ENCODE data around the gene TSSC4. TPM values are rescaled to one million over a fixed set of nuclear protein-coding genes. Genes with fewer than 3 reads are reported as not detected.

Gene TSSC4
- polyA plus RNA-seq, 1 donor = 28.0 TPM

- no CpG with 5 or more reads among the region's 6 CpGs for WGBS (ENCODE audit: insufficient coverage, low lambda C conversion rate)
- DNase-seq = no peak
- H3K27ac ChIP-seq (ENCODE audit: low read length) = no peak overlapping the region
- H3K36me3 ChIP-seq (ENCODE audit: control insufficient read depth, insufficient read depth, low read length) = no peaks in the 10 kb centered on the region
- no peak overlapping the region for H3K4me3 ChIP-seq (ENCODE audit: low read length)
- H3K4me1 ChIP-seq (ENCODE audit: control insufficient read depth, insufficient read depth, low read length) = peaks cover 3% of the 10 kb centered on the region
- H3K27me3 ChIP-seq (ENCODE audit: control insufficient read depth, insufficient read depth, low read length) = peaks cover 32% of the 10 kb centered on the region
- no peaks in the 10 kb centered on the region for H3K9me3 ChIP-seq (ENCODE audit: control insufficient read depth, low read depth, low read length)
These were observed 11.8 kb downstream of the TSSC4 start for GRCh38 chr11:2412323-2412722.

GRCh38 chr11:2413742-2414579, 13.4 kb downstream of the TSSC4 start:
- no peaks in the 10 kb centered on the region for H3K36me3 ChIP-seq (ENCODE audit: control insufficient read depth, insufficient read depth, low read length)
- no peak overlapping the region for H3K27ac ChIP-seq (ENCODE audit: low read length)
- no peaks in the 10 kb centered on the region for H3K4me1 ChIP-seq (ENCODE audit: control insufficient read depth, insufficient read depth, low read length)
- no CpG with 5 or more reads among the region's 43 CpGs for WGBS (ENCODE audit: insufficient coverage, low lambda C conversion rate)
- H3K9me3 ChIP-seq (ENCODE audit: control insufficient read depth, low read depth, low read length) = no peaks in the 10 kb centered on the region
- peaks cover 21% of the 10 kb centered on the region for H3K27me3 ChIP-seq (ENCODE audit: control insufficient read depth, insufficient read depth, low read length)
- DNase-seq = no peak
- H3K4me3 ChIP-seq (ENCODE audit: low read length) = no peak overlapping the region

GRCh38 chr11:2414616-2415015, 14.1 kb downstream of the TSSC4 start:
- DNase-seq = no peak
- H3K4me1 ChIP-seq (ENCODE audit: control insufficient read depth, insufficient read depth, low read length) = no peaks in the 10 kb centered on the region
- WGBS (ENCODE audit: insufficient coverage, low lambda C conversion rate) = no CpG with 5 or more reads among the region's 35 CpGs
- peaks cover 15% of the 10 kb centered on the region for H3K27me3 ChIP-seq (ENCODE audit: control insufficient read depth, insufficient read depth, low read length)
- no peak overlapping the region for H3K27ac ChIP-seq (ENCODE audit: low read length)
- no peaks in the 10 kb centered on the region for H3K36me3 ChIP-seq (ENCODE audit: control insufficient read depth, insufficient read depth, low read length)
- no peak overlapping the region for H3K4me3 ChIP-seq (ENCODE audit: low read length)
- no peaks in the 10 kb centered on the region for H3K9me3 ChIP-seq (ENCODE audit: control insufficient read depth, low read depth, low read length)

- Histone ChIP-seq H3K36me3 (ENCODE audit: control insufficient read depth, insufficient read depth, low read length) (no peaks in the 10 kb centered on the region), H3K9me3 (ENCODE audit: control insufficient read depth, low read depth, low read length) (no peaks in the 10 kb centered on the region), H3K4me3 (ENCODE audit: low read length) (no peak overlapping the region), H3K27me3 (ENCODE audit: control insufficient read depth, insufficient read depth, low read length) (peaks cover 9% of the 10 kb centered on the region), H3K4me1 (ENCODE audit: control insufficient read depth, insufficient read depth, low read length) (no peaks in the 10 kb centered on the region), H3K27ac (ENCODE audit: low read length) (no peak overlapping the region)
- WGBS (ENCODE audit: insufficient coverage, low lambda C conversion rate) = no CpG with 5 or more reads among the region's 28 CpGs
- DNase-seq = no peak
These were observed 14.6 kb downstream of the TSSC4 start for GRCh38 chr11:2415171-2415570.

GRCh38 chr11:2415601-2416380, 15.2 kb downstream of the TSSC4 start:
- no peak for DNase-seq
- Histone ChIP-seq H3K27me3 (ENCODE audit: control insufficient read depth, insufficient read depth, low read length) (peaks cover 3% of the 10 kb centered on the region), H3K9me3 (ENCODE audit: control insufficient read depth, low read depth, low read length) (no peaks in the 10 kb centered on the region), H3K27ac (ENCODE audit: low read length) (no peak overlapping the region), H3K4me3 (ENCODE audit: low read length) (no peak overlapping the region), H3K4me1 (ENCODE audit: control insufficient read depth, insufficient read depth, low read length) (peaks cover 6% of the 10 kb centered on the region), H3K36me3 (ENCODE audit: control insufficient read depth, insufficient read depth, low read length) (no peaks in the 10 kb centered on the region)
- no CpG with 5 or more reads among the region's 34 CpGs for whole genome bisulfite sequencing (ENCODE audit: insufficient coverage, low lambda C conversion rate)

GRCh38 chr11:2416765-2417164, 16.2 kb downstream of the TSSC4 start:
- H3K36me3 ChIP-seq (ENCODE audit: control insufficient read depth, insufficient read depth, low read length) = no peaks in the 10 kb centered on the region
- no peak overlapping the region for H3K4me3 ChIP-seq (ENCODE audit: low read length)
- no CpG with 5 or more reads among the region's 18 CpGs for WGBS (ENCODE audit: insufficient coverage, low lambda C conversion rate)
- no peak for DNase-seq
- no peaks in the 10 kb centered on the region for H3K9me3 ChIP-seq (ENCODE audit: control insufficient read depth, low read depth, low read length)
- H3K4me1 ChIP-seq (ENCODE audit: control insufficient read depth, insufficient read depth, low read length) = peaks cover 7% of the 10 kb centered on the region
- no peak overlapping the region for H3K27ac ChIP-seq (ENCODE audit: low read length)
- no peaks in the 10 kb centered on the region for H3K27me3 ChIP-seq (ENCODE audit: control insufficient read depth, insufficient read depth, low read length)

- H3K36me3 ChIP-seq (ENCODE audit: control insufficient read depth, insufficient read depth, low read length) = no peaks in the 10 kb centered on the region
- no peaks in the 10 kb centered on the region for H3K27me3 ChIP-seq (ENCODE audit: control insufficient read depth, insufficient read depth, low read length)
- no peak overlapping the region for H3K4me3 ChIP-seq (ENCODE audit: low read length)
- peaks cover 7% of the 10 kb centered on the region for H3K4me1 ChIP-seq (ENCODE audit: control insufficient read depth, insufficient read depth, low read length)
- WGBS (ENCODE audit: insufficient coverage, low lambda C conversion rate) = no CpG with 5 or more reads among the region's 30 CpGs
- DNase-seq = no peak
- no peak overlapping the region for H3K27ac ChIP-seq (ENCODE audit: low read length)
- no peaks in the 10 kb centered on the region for H3K9me3 ChIP-seq (ENCODE audit: control insufficient read depth, low read depth, low read length)
These were observed 17.5 kb downstream of the TSSC4 start for GRCh38 chr11:2417856-2418692.

GRCh38 chr11:2418693-2419360, 18.3 kb downstream of the TSSC4 start:
- no peaks in the 10 kb centered on the region for H3K36me3 ChIP-seq (ENCODE audit: control insufficient read depth, insufficient read depth, low read length)
- H3K27me3 ChIP-seq (ENCODE audit: control insufficient read depth, insufficient read depth, low read length) = no peaks in the 10 kb centered on the region
- no peak for DNase-seq
- WGBS (ENCODE audit: insufficient coverage, low lambda C conversion rate) = no CpG with 5 or more reads among the region's 21 CpGs
- no peak overlapping the region for H3K4me3 ChIP-seq (ENCODE audit: low read length)
- H3K27ac ChIP-seq (ENCODE audit: low read length) = no peak overlapping the region
- H3K9me3 ChIP-seq (ENCODE audit: control insufficient read depth, low read depth, low read length) = no peaks in the 10 kb centered on the region
- peaks cover 7% of the 10 kb centered on the region for H3K4me1 ChIP-seq (ENCODE audit: control insufficient read depth, insufficient read depth, low read length)

GRCh38 chr11:2419638-2420501, 19.3 kb downstream of the TSSC4 start:
- peak in 1 of 2 donors; percentile 63 for DNase-seq
- Histone ChIP-seq H3K27ac (ENCODE audit: low read length) (no peak overlapping the region), H3K36me3 (ENCODE audit: control insufficient read depth, insufficient read depth, low read length) (no peaks in the 10 kb centered on the region), H3K27me3 (ENCODE audit: control insufficient read depth, insufficient read depth, low read length) (no peaks in the 10 kb centered on the region), H3K4me1 (ENCODE audit: control insufficient read depth, insufficient read depth, low read length) (peaks cover 7% of the 10 kb centered on the region), H3K9me3 (ENCODE audit: control insufficient read depth, low read depth, low read length) (peaks cover 3% of the 10 kb centered on the region), H3K4me3 (ENCODE audit: low read length) (no peak overlapping the region)
- WGBS (ENCODE audit: insufficient coverage, low lambda C conversion rate) = no CpG with 5 or more reads among the region's 36 CpGs

All from large intestine (tissue), 3 donors.